Astrocyte of the spinal cord (primary cell): Measurements from ENCODE around the gene GRB10.

ENCODE experiments used
- DNase-seq: peaks from one replicate; pipeline ENCODE4 v3.0.0; 2011; ENCODE audit warnings: low read depth, low spot score
- H3K4me3 ChIP-seq: 2 replicates; pipeline ENCODE4 v1.5.1; 2011; ENCODE audit warnings: low read depth, mild to moderate bottlenecking, low read length, moderate library complexity
- in situ Hi-C: cut with HindIII; loops from 2 replicates; pipeline ENCODE4 v1.10.0; 2017; ENCODE audit warnings: low sequenced_read_pairs
- TF ChIP-seq, protein P1 (sequence below): IDR thresholded peaks from 2 replicates; pipeline ENCODE4 v1.5.1; 2012; ENCODE audit warnings: low read depth, mild to moderate bottlenecking, low read length, inconsistent platforms

GRB10 gene

DNA sequence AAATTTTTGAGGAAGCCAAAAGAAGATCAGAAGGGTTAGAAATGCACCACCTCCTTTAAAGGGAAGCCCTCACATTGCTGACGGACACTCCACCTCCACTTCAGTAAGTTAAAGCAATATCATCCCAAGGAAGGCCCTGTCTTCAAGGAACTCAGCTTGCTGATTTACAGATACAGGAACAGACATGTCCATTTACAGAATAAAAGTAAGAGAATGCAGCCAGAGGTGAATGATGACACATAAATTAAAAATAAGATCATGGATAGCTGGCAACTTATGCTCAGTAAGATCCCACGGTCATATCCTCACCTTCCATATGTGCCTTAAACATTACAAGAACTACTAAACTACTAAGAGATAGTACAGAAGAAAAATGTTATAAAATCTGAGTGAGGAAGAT lies 20.4 kb downstream of the GRB10 start:
- no peak for DNase-seq
- TF ChIP-seq, protein P1, sequence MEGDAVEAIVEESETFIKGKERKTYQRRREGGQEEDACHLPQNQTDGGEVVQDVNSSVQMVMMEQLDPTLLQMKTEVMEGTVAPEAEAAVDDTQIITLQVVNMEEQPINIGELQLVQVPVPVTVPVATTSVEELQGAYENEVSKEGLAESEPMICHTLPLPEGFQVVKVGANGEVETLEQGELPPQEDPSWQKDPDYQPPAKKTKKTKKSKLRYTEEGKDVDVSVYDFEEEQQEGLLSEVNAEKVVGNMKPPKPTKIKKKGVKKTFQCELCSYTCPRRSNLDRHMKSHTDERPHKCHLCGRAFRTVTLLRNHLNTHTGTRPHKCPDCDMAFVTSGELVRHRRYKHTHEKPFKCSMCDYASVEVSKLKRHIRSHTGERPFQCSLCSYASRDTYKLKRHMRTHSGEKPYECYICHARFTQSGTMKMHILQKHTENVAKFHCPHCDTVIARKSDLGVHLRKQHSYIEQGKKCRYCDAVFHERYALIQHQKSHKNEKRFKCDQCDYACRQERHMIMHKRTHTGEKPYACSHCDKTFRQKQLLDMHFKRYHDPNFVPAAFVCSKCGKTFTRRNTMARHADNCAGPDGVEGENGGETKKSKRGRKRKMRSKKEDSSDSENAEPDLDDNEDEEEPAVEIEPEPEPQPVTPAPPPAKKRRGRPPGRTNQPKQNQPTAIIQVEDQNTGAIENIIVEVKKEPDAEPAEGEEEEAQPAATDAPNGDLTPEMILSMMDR, result no peak
- H3K4me3 ChIP-seq, result no peak overlapping the region
- in situ Hi-C loops, result no loop called here

DNA sequence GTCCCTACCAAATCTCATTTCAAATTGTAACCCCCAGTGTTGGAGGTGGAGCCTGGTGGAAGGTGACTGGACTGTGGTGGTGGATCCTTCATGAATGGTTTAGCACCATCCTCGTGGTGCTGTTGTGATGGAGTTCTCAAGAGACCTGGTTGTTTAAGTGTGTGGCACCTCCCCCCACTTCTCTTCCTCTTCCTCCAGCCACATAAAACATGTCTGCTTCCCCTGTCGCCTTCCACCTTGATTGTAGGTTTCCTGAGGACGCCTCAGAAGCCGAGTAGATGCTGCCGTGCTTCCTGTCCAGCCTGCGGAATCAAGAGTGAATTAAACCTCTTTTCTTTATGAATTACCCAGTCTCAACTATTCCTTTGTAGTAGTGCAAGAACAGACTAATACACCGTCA lies 21.0 kb downstream of the GRB10 start:
- in situ Hi-C loops, result no loop called here
- DNase-seq, result no peak
- TF ChIP-seq, protein P1, result no peak
- H3K4me3 ChIP-seq, result no peak overlapping the region

DNA sequence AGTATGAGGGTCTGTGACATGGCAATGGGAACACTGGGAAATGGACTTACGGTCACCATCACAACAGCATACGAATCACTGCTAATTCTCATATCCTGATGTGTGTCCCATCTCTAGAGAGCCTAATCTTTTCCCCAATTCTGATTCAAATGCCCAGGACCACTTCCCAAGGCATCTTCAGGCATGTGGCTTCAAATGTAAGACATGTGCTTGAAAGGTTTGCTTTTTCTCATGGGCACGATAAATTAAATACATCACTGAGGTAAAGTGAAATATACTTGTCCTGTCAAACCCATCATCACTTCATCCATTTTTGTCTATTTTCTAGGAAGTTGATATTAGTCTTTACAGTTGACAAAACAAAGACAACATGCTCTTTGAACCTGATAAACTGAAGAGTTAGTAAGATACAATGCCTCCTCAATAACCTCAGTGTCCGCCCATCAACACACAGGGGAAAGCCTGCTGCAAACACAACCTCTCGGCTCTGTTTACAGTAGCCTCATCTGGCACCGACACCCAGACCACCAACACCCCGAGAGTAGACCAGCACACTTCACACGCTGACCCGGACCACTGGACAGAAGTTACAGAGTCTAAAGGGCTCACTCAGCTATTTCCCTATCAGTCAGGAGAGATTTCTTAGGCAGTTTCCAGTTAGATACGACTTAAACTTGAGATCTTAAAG lies 24.8 kb downstream of the GRB10 start:
- in situ Hi-C loops, result no loop called here
- no peak for DNase-seq
- H3K4me3 ChIP-seq, result no peak overlapping the region
- TF ChIP-seq, protein P1, result no peak

DNA sequence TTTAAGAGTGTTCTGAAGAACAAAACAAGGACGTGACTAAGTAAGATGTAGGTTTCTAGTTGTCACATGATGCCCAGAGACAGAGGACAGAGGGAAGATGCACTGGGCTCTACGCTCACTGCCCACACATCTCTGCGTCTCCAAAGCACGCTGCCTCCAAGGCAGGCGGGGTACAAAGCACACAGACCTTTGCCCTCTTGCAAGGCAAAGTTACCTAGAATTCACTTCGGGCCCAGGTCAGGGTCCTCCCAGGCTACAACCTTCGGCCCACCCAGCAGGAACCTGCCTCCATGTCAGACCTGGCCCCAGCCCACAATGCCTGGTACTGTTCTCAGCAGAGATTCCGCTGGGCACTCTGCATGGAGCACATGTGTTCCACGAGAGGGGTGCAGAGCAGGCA lies 26.5 kb downstream of the GRB10 start:
- in situ Hi-C loops, result no loop called here
- no peak for DNase-seq
- H3K4me3 ChIP-seq, result no peak overlapping the region
- TF ChIP-seq, protein P1, result no peak

DNA sequence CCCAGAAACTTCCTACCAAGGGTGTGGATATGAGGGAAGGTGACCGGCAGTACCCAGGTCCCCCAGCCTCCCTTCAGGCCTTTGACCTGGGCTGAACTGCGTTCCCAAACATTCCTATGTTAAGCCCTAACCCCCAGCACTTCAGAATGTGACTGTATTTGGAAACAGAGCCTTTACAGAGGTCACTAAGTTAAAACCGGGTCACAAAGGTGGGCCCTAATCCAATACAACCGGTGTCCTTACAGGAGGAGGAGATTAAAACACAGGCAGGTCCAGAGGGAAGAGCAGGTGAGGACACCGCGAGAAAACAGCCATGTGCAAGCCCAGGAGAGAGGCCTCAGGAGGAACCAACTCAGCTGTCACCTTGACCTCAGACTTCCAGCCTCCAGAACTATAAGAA lies 28.0 kb downstream of the GRB10 start:
- no peak for DNase-seq
- TF ChIP-seq, protein P1, result no peak
- H3K4me3 ChIP-seq, result no peak overlapping the region
- in situ Hi-C loops, result no loop called here

DNA sequence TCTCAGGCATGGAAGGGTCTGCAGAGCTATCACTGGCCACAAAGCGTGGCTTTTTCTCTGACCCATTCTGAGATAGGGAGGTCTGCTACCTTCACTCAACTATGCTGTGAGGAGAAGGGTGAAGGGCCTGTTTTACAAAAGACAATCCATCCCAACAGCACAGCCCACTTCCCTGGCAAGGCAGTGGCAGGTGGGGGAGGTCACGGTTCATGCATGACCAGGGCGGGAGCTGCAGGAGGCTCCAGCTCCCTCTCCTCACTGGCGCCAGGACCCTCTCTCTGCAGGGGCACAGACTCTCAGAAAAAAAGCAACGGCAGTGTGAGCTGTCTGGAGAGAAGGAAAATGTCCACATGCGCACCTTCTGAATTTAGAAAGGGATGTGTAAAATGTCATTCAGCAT lies 28.5 kb downstream of the GRB10 start:
- H3K4me3 ChIP-seq, result no peak overlapping the region
- in situ Hi-C loops, result no loop called here
- TF ChIP-seq, protein P1, result no peak
- no peak for DNase-seq
